Effector memory CD8-positive, alpha-beta T cell (primary cell): Measurements from ENCODE around the gene OXSR1.

Experiments used
- ATAC-seq: fragments of 150-1000 bp; cut with Tn5 transposase; replicated peaks from 2 replicates; pipeline ENCODE4 v1.10.0; 2021; ENCODE audit warnings: mild to moderate bottlenecking, moderate library complexity
- DNase-seq, 3 experiments: peaks; one replicate each; pipeline ENCODE4 v3.0.0; 2021
- H3K27ac Mint-ChIP-seq, 2 donors: one replicate each; pipeline ENCODE4 v1.8.0; 2022; ENCODE audit warnings: mild to moderate bottlenecking in 2 of 2, mixed read lengths in 2 of 2, moderate library complexity in 2 of 2
- H3K27me3 Mint-ChIP-seq, 2 donors: one replicate each; pipeline ENCODE4 v1.8.0; 2022; ENCODE audit warnings: mixed read lengths in 2 of 2
- H3K36me3 Mint-ChIP-seq: one replicate; pipeline ENCODE4 v1.8.0; 2022; ENCODE audit warnings: mild to moderate bottlenecking, moderate library complexity, mixed read lengths; ENCODE audit not compliant: insufficient read depth
- H3K4me1 Mint-ChIP-seq, 2 donors: one replicate each; pipeline ENCODE4 v1.8.0; 2022; ENCODE audit warnings: low read depth in 2 of 2, mixed read lengths in 2 of 2
- H3K4me3 Mint-ChIP-seq, 2 donors: one replicate each; pipeline ENCODE4 v1.8.0; 2022; ENCODE audit warnings: mild to moderate bottlenecking in 2 of 2, mixed read lengths in 2 of 2, moderate library complexity in 2 of 2
- H3K9me3 Mint-ChIP-seq, 2 donors: one replicate each; pipeline ENCODE4 v1.8.0; 2022; ENCODE audit warnings: mixed read lengths in 2 of 2

OXSR1 gene

GRCh38 chr3:38253704-38254103, 88.4 kb downstream of the OXSR1 start:
- Mint-ChIP-seq H3K27me3 (no peaks in the 10 kb centered on the region), H3K36me3 (peaks cover 32% of the 10 kb centered on the region), H3K27ac (no peak overlapping the region), H3K9me3 (no peaks in the 10 kb centered on the region), H3K4me1 (peaks cover 5 to 11% of the 10 kb centered on the region in 2 donors), H3K4me3 (no peak overlapping the region)
- DNase-seq: no peak
- ATAC-seq: no peak

GRCh38 chr3:38254872-38255271, 89.5 kb downstream of the OXSR1 start:
- ATAC-seq (no peak), DNase-seq (no peak)
- peaks cover 25% of the 10 kb centered on the region for H3K36me3 Mint-ChIP-seq
- no peaks in the 10 kb centered on the region for H3K27me3 Mint-ChIP-seq
- H3K27ac Mint-ChIP-seq: peak overlapping the region in 1 of 2 donors; percentile 79
- H3K4me1 Mint-ChIP-seq: peaks cover 5 to 11% of the 10 kb centered on the region in 2 donors
- H3K9me3 Mint-ChIP-seq: no peaks in the 10 kb centered on the region
- no peak overlapping the region for H3K4me3 Mint-ChIP-seq

- ATAC-seq: no peak
- no peaks in the 10 kb centered on the region for H3K9me3 Mint-ChIP-seq
- H3K36me3 Mint-ChIP-seq: peaks cover 20% of the 10 kb centered on the region
Measured at GRCh38 chr3:38255627-38256026, 90.3 kb downstream of the OXSR1 start.

DNA sequence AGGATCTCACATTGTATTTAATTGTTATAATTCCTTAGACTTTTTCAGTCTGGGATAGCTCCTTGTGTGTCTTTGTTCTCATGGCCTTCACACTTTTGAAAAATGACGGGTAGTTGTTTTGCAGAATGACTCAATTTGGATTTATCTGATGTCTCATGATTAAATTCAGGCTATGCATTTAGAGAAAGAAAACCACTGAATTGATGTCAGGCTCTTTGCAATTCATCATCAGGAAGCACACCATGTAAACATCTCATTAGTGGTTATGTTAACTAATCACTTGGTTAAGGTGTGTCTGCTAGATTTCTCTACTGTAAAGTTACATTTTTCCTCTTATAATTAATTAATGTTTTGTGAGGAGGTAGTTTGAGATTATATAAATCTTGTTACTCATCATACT, 92.2 kb downstream of the OXSR1 start:
- H3K4me1 Mint-ChIP-seq: peaks cover 6 to 19% of the 10 kb centered on the region in 2 donors
- no peaks in the 10 kb centered on the region for H3K9me3 Mint-ChIP-seq
- H3K27ac Mint-ChIP-seq: peak overlapping the region; percentile 18 to 41
- peak; percentile 40 for ATAC-seq
- DNase-seq: no peak
- H3K36me3 Mint-ChIP-seq: peaks cover 10% of the 10 kb centered on the region
- no peaks in the 10 kb centered on the region for H3K27me3 Mint-ChIP-seq
- H3K4me3 Mint-ChIP-seq: no peak overlapping the region

More at GRCh38 chr3:38255627-38256026, 90.3 kb downstream of the OXSR1 start:
- no peak for DNase-seq
- no peaks in the 10 kb centered on the region for H3K27me3 Mint-ChIP-seq
- peak overlapping the region in 1 of 2 donors; percentile 79 for H3K27ac Mint-ChIP-seq
- H3K4me3 Mint-ChIP-seq: no peak overlapping the region
- H3K4me1 Mint-ChIP-seq: peaks cover 5 to 18% of the 10 kb centered on the region in 2 donors

GRCh38 chr3:38260474-38260873, 95.1 kb downstream of the OXSR1 start:
- ATAC-seq (no peak), DNase-seq (no peak)
- Mint-ChIP-seq H3K27me3 (no peaks in the 10 kb centered on the region), H3K9me3 (no peaks in the 10 kb centered on the region), H3K27ac (peak overlapping the region in 1 of 2 donors; percentile 64), H3K4me3 (no peak overlapping the region), H3K4me1 (peaks cover 6 to 16% of the 10 kb centered on the region in 2 donors), H3K36me3 (no peaks in the 10 kb centered on the region)

GRCh38 chr3:38264353-38264771, 99.0 kb downstream of the OXSR1 start:
- ATAC-seq (no peak), DNase-seq (no peak)
- Mint-ChIP-seq H3K9me3 (no peaks in the 10 kb centered on the region), H3K4me1 (peaks cover 12 to 15% of the 10 kb centered on the region in 2 donors), H3K36me3 (no peaks in the 10 kb centered on the region), H3K4me3 (no peak overlapping the region), H3K27ac (peak overlapping the region in 1 of 2 donors; percentile 17), H3K27me3 (no peaks in the 10 kb centered on the region)

- H3K27me3 Mint-ChIP-seq: no peaks in the 10 kb centered on the region
- H3K36me3 Mint-ChIP-seq: no peaks in the 10 kb centered on the region
- H3K4me1 Mint-ChIP-seq: peaks cover 12 to 15% of the 10 kb centered on the region in 2 donors
- no peak for ATAC-seq
- H3K27ac Mint-ChIP-seq: no peak overlapping the region
- H3K9me3 Mint-ChIP-seq: no peaks in the 10 kb centered on the region
- no peak overlapping the region for H3K4me3 Mint-ChIP-seq
- DNase-seq: no peak
Measured at GRCh38 chr3:38264779-38265178, 99.4 kb downstream of the OXSR1 start.

DNA sequence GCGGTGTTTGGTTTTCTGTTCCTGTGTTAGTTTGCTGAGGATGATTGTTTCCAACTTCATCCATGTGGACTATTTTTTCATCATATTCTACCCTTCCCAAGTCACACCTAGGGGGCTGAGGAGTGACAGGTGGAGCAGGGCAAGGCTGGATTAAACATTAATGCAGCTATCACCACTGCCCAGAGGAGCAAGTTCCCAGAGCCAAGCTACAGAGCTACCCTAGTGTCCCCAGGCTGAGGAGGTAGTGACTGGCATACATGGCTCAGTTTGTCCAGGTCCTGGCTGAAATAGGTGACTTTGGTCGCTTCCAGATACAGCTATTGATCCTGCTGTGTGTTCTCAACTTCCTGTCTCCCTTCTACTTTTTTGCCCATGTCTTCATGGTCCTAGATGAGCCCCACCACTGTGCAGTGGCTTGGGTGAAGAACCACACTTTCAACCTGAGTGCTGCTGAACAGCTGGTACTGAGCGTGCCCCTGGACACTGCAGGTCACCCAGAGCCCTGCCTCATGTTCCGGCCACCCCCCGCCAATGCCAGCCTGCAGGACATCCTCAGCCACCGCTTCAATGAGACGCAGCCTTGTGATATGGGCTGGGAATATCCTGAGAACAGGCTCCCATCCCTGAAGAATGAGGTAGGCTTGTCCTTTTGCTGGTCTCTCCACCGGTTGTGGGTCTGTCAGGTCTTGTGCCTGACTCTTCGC, 100.4 kb downstream of the OXSR1 start, which contains the start of gene SLC22A13:
TSS of gene SLC22A13 (plus strand) at position 209 of the 704 bp plus-strand sequence. CDS start at position 258, 49 bp downstream.
- Mint-ChIP-seq H3K27ac (peak within 1 kb of the TSS in 1 of 2 donors; percentile 4), H3K36me3 (no peaks in the 10 kb centered on the region), H3K4me1 (peaks cover 7 to 12% of the 10 kb centered on the region in 2 donors), H3K27me3 (no peaks in the 10 kb centered on the region), H3K4me3 (no peak within 1 kb of the TSS), H3K9me3 (no peaks in the 10 kb centered on the region)
- DNase-seq (no peak), ATAC-seq (no peak)

DNA sequence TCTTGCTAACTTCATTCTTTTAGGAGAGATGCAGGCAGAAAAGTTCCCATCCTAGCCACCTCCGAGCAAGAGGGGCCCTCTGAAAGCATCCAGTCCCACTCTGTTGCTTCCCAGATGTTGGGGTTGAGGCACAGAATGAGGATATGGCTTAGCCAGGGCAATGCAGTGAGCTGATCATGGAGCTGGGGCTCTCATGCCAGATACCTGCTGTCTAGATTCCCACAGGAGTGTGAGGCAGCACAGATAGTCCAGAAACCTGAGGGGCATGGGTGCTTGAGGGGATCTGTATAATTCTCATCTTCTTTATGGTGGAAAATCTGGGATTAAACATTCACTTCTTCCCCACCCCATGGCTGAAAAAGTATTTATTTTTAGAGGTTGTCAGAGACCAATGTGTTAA, 101.5 kb downstream of the OXSR1 start:
- H3K27ac Mint-ChIP-seq: peak overlapping the region in 1 of 2 donors; percentile 4
- DNase-seq: no peak
- no peak for ATAC-seq
- H3K9me3 Mint-ChIP-seq: no peaks in the 10 kb centered on the region
- H3K4me3 Mint-ChIP-seq: no peak overlapping the region
- H3K4me1 Mint-ChIP-seq: peaks cover 7 to 11% of the 10 kb centered on the region in 2 donors
- no peaks in the 10 kb centered on the region for H3K27me3 Mint-ChIP-seq
- H3K36me3 Mint-ChIP-seq: no peaks in the 10 kb centered on the region

- Mint-ChIP-seq H3K9me3 (no peaks in the 10 kb centered on the region), H3K4me1 (peaks cover 7 to 10% of the 10 kb centered on the region in 2 donors), H3K36me3 (no peaks in the 10 kb centered on the region), H3K4me3 (no peak overlapping the region), H3K27ac (peak overlapping the region; percentile 11 to 72), H3K27me3 (no peaks in the 10 kb centered on the region)
- ATAC-seq: no peak
- DNase-seq: no peak
Measured at GRCh38 chr3:38267662-38268061, 102.3 kb downstream of the OXSR1 start.

GRCh38 chr3:38268087-38268486, 102.8 kb downstream of the OXSR1 start:
- Mint-ChIP-seq H3K4me1 (peaks cover 7 to 10% of the 10 kb centered on the region in 2 donors), H3K27me3 (no peaks in the 10 kb centered on the region), H3K27ac (no peak overlapping the region), H3K36me3 (no peaks in the 10 kb centered on the region), H3K9me3 (no peaks in the 10 kb centered on the region), H3K4me3 (no peak overlapping the region)
- DNase-seq (no peak), ATAC-seq (no peak)

DNA sequence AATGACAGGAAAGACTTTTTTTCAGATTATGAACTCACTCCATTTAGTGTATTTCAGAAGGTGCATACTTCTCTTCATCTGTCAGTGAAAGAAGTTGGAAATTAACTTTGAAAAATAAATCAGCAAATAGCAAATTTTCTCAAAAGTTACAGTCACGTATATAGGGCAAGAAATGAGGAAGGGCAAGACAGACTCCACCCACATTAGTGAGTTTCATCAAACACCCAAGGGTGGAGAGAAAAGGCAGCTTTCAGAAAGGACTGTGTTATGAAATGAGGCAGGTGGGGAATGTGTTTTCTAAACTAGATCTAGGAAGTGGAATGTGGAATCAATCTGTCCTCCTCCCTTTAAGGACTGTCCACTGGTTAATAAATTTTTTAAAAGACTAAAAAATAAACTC, 103.2 kb downstream of the OXSR1 start:
- DNase-seq (no peak), ATAC-seq (no peak)
- Mint-ChIP-seq H3K4me1 (peaks cover 7 to 10% of the 10 kb centered on the region in 2 donors), H3K27ac (no peak overlapping the region), H3K27me3 (no peaks in the 10 kb centered on the region), H3K36me3 (no peaks in the 10 kb centered on the region), H3K9me3 (no peaks in the 10 kb centered on the region), H3K4me3 (no peak overlapping the region)

GRCh38 chr3:38270606-38271005, 105.3 kb downstream of the OXSR1 start:
- no peak for ATAC-seq
- peaks cover 7 to 10% of the 10 kb centered on the region in 2 donors for H3K4me1 Mint-ChIP-seq
- no peaks in the 10 kb centered on the region for H3K36me3 Mint-ChIP-seq
- no peaks in the 10 kb centered on the region for H3K9me3 Mint-ChIP-seq
- no peaks in the 10 kb centered on the region for H3K27me3 Mint-ChIP-seq
- H3K4me3 Mint-ChIP-seq: no peak overlapping the region
- no peak for DNase-seq
- H3K27ac Mint-ChIP-seq: no peak overlapping the region

GRCh38 chr3:38271553-38271952, 106.2 kb downstream of the OXSR1 start:
- ATAC-seq (no peak), DNase-seq (no peak)
- Mint-ChIP-seq H3K9me3 (no peaks in the 10 kb centered on the region), H3K36me3 (no peaks in the 10 kb centered on the region), H3K4me3 (no peak overlapping the region), H3K27me3 (no peaks in the 10 kb centered on the region), H3K4me1 (peaks cover 7 to 10% of the 10 kb centered on the region in 2 donors), H3K27ac (no peak overlapping the region)
